Skin epidermis (tissue), 12 donors: ENCODE measurements around the gene MDFI.

Experiments used
- H3K27ac ChIP-seq, 21 experiments: fragments of 200-600 bp; sonication (generic) in 11 of 21; one replicate each; pipeline ENCODE4 v1.5.0; 2020; ENCODE audit warnings: mild to moderate bottlenecking in 3 of 21, inconsistent platforms in 2 of 21, moderate library complexity in 2 of 21
- H3K4me3 ChIP-seq, 7 experiments: fragments of 200-600 bp; sonication (generic) in 2 of 7; one replicate each; pipeline ENCODE4 v1.5.0; 2020; ENCODE audit warnings: inconsistent platforms in 2 of 7, mild to moderate bottlenecking in 2 of 7, moderate library complexity in 1 of 7

MDFI gene

GRCh38 chr6:41680182-41680965 lies 42.1 kb downstream of the MDFI start:
- no peak overlapping the region for H3K27ac ChIP-seq
- no peak overlapping the region for H3K4me3 ChIP-seq

DNA sequence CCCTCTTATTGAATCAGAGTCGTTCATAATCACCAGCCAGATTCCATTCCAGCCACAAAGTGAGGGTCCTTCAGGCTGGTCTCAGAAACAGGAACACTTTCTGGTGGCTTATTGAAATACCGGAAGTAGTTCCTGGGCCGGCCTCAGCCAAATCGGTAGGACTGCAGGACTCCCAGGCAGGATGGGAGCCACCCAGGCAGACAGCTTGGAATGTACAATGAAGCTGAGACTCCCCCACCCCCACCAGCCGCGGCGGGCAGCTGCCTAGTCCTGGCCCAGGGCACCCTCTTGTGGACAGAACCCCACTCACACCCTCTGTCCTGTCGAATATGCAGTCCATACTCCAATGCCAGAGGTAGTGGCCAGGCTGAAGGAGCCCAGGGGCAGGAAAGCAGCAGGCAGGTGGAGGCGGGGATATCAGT lies 43.8 kb downstream of the MDFI start:
- Histone ChIP-seq H3K27ac (no peak overlapping the region), H3K4me3 (no peak overlapping the region)

GRCh38 chr6:41682497-41683272 lies 44.4 kb downstream of the MDFI start:
- Histone ChIP-seq H3K4me3 (peak overlapping the region; percentile 11 to 47 (median 29)), H3K27ac (peak overlapping the region in 17 of 21 experiments; percentile 15 to 73 (median 55))

DNA sequence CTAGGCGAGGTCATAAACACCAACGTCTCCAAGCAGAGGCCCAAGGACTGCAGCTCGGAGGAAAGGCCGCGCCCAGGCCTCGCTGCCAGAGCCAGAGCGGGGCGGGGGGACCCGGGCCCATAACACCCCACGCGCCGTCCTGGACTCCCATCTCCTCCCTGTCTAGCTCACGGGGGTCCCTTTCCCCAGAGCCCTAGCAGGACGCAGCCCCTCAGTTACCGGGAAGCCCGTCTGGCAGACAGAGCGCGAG lies 44.9 kb downstream of the MDFI start:
- H3K27ac ChIP-seq, result peak overlapping the region in 17 of 21 experiments; percentile 15 to 73 (median 55)

DNA sequence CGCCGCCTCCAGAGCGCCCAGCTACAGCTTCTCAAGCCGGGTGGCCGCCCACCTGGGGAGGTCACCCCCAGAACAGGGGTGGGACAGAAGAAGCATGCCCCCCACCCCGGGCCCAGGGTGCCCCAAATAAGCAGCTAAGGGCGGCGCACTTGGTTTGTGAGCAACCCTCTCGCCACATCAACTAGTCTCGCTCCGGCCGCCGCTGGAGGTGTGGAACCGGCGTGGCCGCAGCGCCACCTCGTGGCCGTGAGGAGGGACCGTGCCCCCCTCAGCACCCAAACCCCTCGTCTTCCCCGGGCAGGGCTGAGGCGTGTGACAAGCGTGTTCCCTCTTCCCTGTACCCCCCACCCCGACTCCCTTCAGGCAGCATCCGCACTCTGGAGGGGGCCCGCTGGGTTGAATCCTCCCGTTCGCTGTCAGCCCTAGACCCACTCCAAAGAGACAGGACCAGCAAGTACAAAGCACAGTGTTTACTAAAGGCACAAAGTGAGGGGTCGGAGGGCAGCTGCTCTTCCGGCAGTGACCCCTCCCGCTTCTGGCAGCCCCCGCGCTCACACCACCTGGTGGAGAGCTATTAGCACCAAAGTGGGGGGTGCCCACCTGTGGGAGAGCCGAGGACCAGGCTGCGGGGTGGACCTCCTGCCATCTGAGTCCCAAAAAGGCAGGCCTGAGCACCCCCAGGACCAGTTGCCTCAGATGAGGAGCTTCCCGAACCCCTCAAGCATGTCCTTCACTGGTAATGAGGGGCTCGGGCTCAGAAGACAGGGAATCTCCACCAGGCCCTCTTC lies 45.4 kb downstream of the MDFI start:
- Histone ChIP-seq H3K27ac (peak overlapping the region in 17 of 21 experiments; percentile 15 to 73 (median 55)), H3K4me3 (peak overlapping the region; percentile 11 to 47 (median 29))

More for the DNA sequence above, 44.9 kb downstream of the MDFI start:
- peak overlapping the region; percentile 11 to 47 (median 29) for H3K4me3 ChIP-seq

DNA sequence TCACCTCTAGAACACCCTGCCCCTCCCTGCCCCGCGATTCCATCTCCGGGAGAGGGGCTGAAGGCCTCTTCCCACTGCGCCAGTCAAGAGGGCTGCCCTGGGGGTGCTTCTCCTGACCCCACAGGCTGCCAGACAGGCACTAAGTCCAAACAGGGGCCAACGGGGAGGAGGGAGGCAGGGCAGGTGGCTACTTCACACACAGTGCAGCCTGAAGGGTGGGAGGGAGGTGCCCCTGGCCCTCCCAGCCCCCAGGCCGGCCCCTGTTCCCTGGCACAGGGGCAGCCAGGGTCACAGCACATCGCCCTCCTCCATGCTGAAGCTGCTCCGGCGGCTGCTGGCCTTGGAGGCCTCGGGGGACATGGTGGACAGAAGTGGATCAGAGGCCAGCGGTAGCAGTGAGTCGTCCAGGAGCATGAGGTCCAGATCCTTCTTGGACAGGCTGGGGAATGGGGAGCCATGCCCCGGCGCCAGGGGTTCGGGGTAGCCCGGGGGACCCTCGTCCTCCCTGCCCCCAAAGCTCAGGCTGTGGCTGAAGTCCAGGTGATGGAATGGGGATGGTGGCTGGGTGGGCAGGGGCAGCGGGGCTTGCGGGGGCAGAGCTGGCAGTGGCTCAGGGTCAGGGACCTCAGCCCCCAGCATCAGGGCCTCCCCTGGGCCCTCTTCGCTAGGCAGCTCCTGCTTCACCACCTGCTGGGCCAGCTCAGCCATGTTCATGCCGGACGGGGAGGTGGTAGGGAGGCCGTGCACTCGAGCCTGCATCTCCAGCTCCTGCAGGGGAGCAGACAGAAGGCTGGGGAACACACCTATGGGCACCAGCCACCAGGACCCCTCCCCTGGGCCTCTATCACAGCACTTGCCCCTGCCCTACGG lies 46.3 kb downstream of the MDFI start:
- peak overlapping the region in 1 of 21 experiments; percentile 1 for H3K27ac ChIP-seq
- no peak overlapping the region for H3K4me3 ChIP-seq

DNA sequence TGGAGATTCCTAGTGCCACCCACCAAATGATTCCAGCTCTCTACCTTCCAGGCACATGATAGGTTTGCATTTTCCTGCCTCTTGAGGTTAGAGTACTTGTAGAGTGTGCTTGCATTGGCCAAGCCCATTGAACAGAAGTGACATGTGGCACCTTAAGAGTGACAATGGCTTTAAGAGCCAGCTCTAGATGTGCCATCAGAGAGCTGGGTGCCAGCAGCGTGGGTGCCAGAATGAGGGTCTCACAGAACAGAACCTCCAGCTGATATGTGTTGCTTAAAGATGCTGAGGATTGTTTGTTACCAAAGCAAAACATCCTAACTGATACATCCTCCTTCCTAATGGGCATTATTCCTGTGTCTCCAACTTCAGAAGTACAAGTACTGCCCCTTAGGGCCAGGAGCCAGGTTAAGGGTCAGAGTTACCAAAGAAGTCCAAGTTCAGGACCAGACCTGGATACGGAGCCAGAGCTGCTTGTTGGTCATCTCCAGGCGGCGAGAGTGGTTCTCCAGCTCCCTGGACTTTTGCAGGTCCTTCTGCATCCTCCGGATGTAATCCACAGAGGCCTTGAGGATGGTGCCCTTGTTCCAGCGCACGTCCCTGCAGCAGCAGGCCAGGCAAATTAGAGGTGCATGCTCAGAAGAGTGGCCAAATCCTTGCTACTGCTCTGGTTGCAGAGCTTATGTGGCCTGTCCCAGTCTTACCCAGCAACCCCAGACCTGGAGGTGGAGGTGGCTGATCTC lies 47.5 kb downstream of the MDFI start:
- Histone ChIP-seq H3K27ac (no peak overlapping the region), H3K4me3 (no peak overlapping the region)

- H3K27ac ChIP-seq, result peak overlapping the region in 1 of 21 experiments; percentile 8
Observed at GRCh38 chr6:41687501-41688175, 49.4 kb downstream of the MDFI start.

DNA sequence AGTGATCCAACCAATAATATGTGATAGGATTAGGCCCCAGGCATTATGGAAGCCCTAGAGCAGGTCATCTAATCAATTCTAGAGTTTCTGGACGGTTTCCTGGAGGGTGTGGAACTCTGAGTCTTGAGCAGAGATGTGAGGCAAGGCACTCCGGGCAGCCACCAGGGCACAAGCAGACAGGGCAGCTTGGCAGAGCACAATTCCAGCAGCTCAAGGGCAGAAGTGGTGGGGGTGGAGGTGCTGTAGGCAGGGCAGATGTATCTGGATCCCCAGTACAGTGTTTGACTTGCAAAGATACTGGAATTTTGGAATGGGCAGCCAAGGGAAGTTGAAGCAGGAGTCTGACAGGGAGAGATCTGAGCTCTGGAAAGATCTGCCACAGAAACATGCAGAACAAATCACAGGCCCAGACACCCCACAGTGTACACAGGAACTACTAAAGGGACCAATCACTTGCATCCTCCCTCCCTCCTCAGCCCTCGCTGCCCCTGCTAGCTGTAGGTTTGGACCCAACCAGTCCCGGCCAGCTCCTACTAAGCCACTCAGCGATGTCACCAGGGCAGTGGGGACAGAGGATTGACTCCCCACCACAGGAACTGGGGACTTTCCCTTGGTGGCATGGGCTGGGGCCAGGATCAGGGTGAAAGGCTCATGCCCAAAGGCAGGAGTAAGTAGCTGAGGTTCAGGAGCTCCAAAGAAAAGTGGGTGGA lies 50.1 kb downstream of the MDFI start:
- Histone ChIP-seq H3K27ac (peak overlapping the region in 5 of 21 experiments; percentile 1 to 51 (median 15)), H3K4me3 (no peak overlapping the region)

More at GRCh38 chr6:41687501-41688175, 49.4 kb downstream of the MDFI start:
- H3K4me3 ChIP-seq, result no peak overlapping the region

GRCh38 chr6:41689171-41690008 lies 51.1 kb downstream of the MDFI start:
- peak overlapping the region in 4 of 21 experiments; percentile 0 to 34 (median 14) for H3K27ac ChIP-seq
- H3K4me3 ChIP-seq, result no peak overlapping the region

DNA sequence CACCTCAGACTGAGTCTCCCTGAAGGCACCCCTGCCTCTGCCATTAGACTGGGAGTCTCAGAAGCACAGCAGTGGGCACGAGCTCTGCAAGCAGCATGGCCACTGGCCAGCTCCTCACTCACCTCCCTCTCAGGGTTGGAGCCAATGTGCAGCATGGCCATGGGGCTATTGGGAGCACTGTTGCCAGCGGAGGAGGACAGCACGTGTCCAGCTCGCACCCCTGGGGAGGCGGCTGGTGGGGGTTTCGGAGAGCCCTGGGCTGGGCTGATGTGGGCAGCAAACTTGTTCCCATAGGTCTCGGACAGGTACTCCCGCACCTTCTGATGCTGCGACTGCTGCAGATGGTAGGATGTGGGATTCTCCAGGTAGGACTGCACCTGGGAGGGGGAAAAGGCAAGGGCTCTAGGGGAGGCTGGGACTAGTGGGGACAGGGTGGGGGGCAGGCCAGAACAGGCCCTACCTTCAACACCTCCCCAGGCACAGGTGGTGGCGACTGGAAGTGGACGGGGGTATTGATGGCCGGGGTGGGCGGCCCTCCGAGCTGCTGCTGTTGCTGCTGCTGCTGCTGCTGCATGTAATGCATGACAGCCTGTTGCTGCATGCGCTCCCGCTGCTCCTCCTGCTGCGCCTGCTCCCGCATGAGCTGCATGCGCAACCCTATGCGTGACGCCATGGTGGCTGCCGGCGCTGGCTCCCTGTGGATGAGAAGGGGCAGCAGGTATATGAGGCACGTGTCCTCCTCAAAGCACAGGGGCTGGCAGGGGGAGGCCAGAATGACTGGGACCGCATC lies 52.5 kb downstream of the MDFI start:
- Histone ChIP-seq H3K4me3 (no peak overlapping the region), H3K27ac (no peak overlapping the region)

DNA sequence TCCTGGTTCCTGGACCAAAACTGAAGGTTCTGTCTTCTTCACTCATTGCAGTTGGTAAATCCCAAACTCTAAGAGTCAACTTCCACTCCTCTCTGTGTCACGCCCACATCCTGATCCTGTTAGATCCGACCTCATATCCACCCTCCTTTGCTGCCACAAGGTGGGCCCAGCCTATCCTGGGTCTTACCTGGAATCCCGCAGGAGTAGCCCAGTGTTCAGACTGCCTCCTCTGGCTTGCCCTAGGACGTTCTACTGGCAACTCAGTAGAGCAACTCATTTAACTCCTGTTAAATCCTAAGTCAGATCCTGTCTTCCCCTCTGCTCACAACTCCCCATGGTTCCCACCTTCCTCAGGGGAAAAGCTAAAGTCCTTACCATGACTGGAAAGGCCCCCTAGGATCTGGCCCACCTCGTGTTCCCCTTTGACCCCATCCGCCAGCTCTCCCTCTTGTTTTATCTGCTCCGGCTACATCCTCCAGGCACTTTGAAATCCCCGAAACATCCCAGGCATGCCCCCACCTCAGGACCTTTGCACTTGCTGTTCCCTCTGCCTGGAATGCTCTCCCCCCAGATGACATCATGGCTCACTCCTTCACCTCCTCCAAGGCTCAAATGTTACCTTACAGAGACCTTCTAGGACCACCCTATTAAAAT lies 53.3 kb downstream of the MDFI start:
- H3K4me3 ChIP-seq, result no peak overlapping the region
- no peak overlapping the region for H3K27ac ChIP-seq

- H3K4me3 ChIP-seq, result no peak overlapping the region
- no peak overlapping the region for H3K27ac ChIP-seq
Observed at GRCh38 chr6:41692080-41692675, 53.9 kb downstream of the MDFI start.

GRCh38 chr6:41692730-41693129 lies 54.5 kb downstream of the MDFI start:
- H3K4me3 ChIP-seq, result no peak overlapping the region
- no peak overlapping the region for H3K27ac ChIP-seq
